GM12872 (cell line): ENCODE results near the gene PRKG1.

ENCODE experiments used
- TF ChIP-seq, protein P1 (sequence below): IDR thresholded peaks from 3 replicates; pipeline ENCODE4 v1.5.1; 2011; ENCODE audit warnings: low read depth, mild to moderate bottlenecking, low read length, moderate library complexity; ENCODE audit not compliant: insufficient read depth

The PRKG1 gene

DNA sequence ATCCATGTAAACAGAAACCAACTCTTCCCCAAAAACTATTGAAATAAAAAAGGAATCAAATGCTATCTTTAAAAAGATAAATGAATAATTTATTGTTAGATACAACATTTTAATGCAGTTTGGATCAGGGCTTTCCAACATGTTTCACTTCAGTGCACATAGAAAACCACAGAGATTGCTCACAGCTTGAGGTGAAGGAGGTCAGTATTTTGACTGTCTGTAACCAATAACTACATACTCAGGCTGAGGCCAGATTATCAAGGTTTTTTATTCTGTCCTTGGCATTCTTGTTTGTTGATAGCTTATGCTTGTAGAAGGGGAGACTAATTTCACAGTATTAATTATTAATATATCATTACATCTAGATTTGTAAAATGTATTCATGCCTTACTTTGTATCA is 195.5 kb downstream of the PRKG1 start:
- TF ChIP-seq, protein P1, sequence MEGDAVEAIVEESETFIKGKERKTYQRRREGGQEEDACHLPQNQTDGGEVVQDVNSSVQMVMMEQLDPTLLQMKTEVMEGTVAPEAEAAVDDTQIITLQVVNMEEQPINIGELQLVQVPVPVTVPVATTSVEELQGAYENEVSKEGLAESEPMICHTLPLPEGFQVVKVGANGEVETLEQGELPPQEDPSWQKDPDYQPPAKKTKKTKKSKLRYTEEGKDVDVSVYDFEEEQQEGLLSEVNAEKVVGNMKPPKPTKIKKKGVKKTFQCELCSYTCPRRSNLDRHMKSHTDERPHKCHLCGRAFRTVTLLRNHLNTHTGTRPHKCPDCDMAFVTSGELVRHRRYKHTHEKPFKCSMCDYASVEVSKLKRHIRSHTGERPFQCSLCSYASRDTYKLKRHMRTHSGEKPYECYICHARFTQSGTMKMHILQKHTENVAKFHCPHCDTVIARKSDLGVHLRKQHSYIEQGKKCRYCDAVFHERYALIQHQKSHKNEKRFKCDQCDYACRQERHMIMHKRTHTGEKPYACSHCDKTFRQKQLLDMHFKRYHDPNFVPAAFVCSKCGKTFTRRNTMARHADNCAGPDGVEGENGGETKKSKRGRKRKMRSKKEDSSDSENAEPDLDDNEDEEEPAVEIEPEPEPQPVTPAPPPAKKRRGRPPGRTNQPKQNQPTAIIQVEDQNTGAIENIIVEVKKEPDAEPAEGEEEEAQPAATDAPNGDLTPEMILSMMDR: no peak

DNA sequence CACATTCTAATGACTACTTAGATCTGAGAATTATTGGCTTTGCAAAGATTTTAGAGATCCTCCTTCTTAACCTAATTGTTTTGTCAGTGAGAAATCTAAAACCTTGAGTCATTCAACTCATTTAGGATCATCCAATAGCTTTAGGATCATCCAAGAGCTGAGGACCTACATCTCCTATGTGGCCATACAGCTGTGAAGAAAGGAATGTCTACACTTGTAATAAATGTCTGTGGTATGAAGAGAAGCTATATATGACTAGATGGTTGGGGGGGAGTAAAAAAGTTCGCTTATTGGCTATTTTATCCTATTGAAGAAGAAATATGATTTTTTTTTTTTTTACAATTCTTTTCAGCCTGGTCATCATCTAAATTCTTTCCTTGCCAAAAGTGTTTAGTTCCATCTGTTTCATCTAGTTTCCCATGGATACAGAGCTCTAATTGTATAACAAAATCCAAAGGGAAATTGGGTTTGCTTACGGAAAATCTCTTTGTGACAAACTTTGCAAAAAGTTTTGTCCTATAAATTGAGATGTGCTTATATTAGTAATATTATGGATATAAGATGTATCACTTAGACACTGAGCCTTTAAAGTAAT is 196.7 kb downstream of the PRKG1 start:
- TF ChIP-seq, protein P1: no peak

DNA sequence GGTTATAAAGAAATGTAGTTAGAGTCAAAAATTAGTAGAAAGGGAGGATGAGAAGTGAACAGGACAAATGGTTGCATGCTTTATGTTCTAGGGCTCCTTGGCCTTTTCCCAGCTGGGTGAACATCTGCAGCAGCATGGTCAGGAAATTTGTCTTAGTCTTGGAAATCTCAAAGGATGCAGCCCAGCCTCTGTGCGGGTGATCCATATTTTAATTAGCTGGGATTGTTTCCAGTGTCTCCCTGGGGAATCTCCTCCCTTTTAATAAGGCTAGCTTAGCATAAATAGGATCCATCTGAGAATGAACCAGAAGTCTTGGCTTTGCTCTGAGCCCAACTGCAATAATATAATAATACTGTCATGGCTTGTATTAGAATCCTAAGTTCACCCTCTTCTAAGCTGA is 198.3 kb downstream of the PRKG1 start:
- TF ChIP-seq, protein P1: no peak

DNA sequence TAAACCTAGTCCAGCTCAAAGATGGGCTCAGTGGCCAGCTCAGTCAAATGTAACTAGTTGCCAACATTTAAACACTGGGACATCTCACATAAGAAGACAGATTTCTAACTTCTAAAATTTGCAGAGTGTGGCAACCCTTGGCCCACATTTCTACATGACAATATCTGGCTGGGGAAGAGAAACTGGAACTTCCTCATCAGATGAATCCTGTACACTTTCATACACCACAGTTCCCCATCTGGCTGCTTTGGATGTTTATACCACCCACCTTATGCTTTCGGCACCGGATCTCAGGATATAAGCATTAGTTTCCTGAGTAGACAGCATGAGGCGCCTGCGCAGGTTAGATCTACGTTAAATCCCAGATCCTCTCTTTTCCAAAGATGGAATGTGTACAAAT is 199.3 kb downstream of the PRKG1 start:
- TF ChIP-seq, protein P1: no peak

DNA sequence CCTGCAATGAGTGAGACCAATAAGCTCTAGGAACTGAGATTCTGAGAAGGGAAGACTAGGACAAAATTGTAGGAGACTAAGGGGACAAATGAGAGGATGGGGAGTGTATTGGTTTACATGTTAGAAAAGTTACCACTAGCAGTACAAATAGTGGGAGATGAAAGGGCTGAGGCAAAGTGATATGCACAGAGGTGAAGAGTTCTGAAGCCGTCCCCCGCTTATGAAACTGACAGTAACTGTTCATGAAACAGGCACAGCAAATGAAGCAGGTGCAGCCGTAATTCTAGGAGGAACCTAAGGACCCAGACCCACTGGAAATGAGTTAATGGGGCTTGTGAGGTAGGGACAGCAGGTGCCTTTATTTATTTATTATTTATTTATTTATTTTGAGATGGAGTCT is 211.3 kb downstream of the PRKG1 start:
- TF ChIP-seq, protein P1: no peak

DNA sequence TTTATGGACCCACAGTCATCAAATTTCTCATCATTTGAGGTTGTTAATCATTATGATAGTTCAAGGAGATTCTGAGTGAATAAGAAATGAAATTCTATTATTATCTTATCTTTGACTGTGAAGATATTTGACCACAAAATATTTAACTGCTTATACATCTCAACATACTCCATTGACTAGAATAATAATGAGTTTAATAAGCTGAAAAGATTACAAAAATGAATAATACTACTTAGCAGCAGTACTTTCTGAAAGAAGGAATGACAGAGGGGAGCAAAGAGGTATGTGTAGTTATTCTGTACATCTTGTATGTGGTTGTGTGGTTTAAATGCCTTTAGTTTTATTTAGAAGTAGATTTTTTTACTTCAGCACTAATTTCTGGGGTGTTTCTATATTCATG is 214.2 kb downstream of the PRKG1 start:
- TF ChIP-seq, protein P1: no peak

DNA sequence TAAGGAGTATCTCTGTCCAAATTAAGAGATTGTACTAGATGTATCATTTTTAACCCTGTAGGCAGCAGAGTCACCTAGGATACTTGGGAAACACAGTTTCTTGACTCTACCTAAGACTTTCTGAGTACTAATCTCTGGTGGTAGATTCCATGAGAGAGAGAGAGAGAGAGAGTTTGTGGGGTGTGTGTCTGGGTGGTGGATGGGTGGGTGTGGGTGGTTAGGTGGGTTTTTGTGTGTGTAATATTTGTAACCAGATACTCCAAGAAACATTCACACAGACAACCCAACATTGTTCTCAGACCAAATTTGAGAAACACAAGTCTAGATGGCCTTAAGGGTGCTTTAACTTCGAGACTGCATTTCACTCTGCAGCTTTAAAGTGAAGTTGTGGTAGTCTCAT is 215.2 kb downstream of the PRKG1 start:
- TF ChIP-seq, protein P1: no peak
